ENCODE results near the gene FBXO5.

Gene FBXO5

DNA sequence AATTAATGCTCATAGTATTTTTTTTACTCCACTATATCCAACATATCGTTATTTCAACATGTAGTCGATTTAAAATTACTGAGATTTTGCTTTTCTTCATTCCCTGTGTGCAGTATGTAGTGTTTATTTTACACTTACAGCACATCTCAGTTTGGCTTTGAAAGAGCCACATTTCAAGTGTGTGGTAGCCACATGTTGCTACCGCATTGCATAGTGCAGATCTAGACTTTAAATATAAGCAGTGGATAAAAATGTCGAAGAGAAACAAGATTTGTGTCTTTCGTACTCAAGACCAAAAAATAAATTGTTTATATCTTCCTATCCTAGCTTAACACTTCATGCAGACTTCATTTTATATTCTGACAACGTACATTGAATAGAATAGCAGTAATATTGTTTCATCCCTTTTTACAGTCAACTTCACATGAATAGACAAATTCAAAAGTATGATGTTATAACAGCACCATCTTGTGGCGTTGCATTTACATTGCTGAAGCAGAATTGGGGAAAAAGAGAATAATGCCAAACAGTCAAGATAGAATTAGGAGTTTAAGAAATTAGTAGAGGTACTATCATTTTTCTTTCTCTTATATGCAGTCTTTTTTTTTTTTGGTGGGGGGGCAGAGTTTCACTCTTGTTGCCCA lies 29.9 kb downstream of the FBXO5 start:
- peak; percentile 65 for DNase-seq (ENCODE audit: low read depth)

DNA sequence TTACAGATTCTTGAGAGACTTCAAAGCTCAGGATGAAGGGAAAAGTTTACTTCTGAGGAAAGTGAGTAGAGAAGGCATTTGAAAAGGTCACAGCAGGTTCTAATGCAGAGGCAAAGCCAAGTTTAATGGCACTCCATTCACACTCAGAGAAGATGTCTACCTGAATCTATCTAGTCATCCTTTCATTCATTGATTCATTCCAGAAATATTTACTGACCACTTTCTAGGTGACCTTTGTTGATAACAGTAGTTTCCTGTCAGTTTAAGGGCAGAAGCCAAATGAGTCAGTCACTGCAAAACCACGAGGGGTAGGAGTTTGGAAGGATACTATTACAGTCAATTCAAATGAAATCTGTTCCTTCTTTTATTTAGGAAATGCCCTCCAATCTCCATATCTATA lies 30.8 kb downstream of the FBXO5 start:
- no peak overlapping the region for H3K4me3 ChIP-seq (ENCODE audit: control insufficient read depth, low read depth, low read length)
- DNase-seq (ENCODE audit: low read depth): peak; percentile 54
- TF ChIP-seq, protein P1, sequence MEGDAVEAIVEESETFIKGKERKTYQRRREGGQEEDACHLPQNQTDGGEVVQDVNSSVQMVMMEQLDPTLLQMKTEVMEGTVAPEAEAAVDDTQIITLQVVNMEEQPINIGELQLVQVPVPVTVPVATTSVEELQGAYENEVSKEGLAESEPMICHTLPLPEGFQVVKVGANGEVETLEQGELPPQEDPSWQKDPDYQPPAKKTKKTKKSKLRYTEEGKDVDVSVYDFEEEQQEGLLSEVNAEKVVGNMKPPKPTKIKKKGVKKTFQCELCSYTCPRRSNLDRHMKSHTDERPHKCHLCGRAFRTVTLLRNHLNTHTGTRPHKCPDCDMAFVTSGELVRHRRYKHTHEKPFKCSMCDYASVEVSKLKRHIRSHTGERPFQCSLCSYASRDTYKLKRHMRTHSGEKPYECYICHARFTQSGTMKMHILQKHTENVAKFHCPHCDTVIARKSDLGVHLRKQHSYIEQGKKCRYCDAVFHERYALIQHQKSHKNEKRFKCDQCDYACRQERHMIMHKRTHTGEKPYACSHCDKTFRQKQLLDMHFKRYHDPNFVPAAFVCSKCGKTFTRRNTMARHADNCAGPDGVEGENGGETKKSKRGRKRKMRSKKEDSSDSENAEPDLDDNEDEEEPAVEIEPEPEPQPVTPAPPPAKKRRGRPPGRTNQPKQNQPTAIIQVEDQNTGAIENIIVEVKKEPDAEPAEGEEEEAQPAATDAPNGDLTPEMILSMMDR (conservative IDR thresholded peaks at IDR 0.05; ENCODE audit: control insufficient read depth, insufficient read depth, low read depth, low read length): no peak

More for the DNA sequence above, 29.9 kb downstream of the FBXO5 start:
- H3K4me3 ChIP-seq (ENCODE audit: control insufficient read depth, low read depth, low read length): no peak overlapping the region
- TF ChIP-seq, protein P1 (conservative IDR thresholded peaks at IDR 0.05; ENCODE audit: control insufficient read depth, insufficient read depth, low read depth, low read length): peak; percentile 77

DNA sequence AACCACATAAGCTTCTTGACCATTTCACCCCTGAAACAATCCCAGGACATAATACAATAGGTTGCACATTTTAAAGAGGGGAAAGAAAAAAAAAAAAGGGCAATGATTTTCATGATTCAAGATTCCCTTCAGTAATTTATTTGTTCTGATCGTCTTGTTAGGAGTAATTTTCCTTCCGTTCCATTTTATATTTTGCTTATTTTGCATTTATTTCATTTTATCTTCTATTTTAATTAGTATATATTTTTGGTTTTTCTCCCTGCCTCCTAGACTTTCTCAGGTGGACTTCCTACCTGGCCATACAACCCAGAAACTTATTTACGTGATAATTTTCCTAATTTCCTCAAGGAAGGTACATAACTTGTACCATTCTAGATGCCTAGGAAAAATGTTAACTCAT lies 32.6 kb downstream of the FBXO5 start:
- TF ChIP-seq, protein P1 (conservative IDR thresholded peaks at IDR 0.05; ENCODE audit: control insufficient read depth, insufficient read depth, low read depth, low read length): no peak
- no peak for DNase-seq (ENCODE audit: low read depth)
- H3K4me3 ChIP-seq (ENCODE audit: control insufficient read depth, low read depth, low read length): no peak overlapping the region

DNA sequence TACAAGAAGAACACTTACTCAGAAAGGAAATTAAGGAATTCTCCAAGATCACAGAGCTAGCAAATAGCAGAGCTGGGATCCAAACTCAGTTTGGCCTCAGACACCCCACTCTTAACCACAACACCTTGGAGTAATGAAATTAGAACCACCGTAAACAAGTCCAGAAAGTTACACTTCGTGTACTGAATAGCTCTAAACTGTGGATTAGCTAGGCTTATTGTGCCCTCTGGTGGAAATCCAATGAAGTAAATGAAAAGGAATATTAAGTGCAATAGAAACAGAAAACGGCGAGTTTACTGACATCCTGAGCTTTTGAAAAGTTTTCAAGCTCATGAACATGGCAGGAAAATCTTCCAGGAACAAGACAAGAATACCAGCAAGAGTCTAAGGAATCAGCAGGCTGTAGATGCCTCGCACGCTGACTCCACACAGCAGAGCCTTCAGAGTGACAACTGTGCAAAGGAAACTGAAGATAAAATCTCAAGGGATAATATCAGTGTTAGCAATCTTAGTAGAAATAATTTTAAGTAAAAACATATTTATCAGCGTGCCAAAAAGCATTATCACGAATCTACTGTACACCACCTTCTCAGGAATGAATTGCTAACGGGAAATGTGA lies 34.6 kb downstream of the FBXO5 start:
- H3K4me3 ChIP-seq (ENCODE audit: control insufficient read depth, low read depth, low read length): no peak overlapping the region
- DNase-seq (ENCODE audit: low read depth): peak; percentile 64
- TF ChIP-seq, protein P1 (conservative IDR thresholded peaks at IDR 0.05; ENCODE audit: control insufficient read depth, insufficient read depth, low read depth, low read length): peak; percentile 66

DNA sequence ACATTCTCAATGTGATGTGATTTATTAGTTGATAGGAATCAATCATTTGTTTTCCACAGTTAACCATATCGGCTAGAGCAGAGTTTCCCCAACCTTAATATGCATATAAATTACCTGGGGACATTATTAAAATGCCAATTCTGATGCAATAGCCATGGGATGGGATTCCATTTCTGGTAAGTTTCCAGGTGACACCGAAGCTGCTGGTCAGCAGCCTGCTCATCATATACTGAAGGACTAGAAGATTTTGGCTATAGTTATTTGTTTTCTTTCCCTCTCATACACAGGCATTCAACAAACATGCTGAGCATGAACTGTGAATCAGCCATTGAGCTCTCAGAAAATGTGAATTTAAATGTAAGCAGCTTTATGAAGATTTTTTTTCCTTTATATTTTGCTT lies 35.8 kb downstream of the FBXO5 start:
- TF ChIP-seq, protein P1 (conservative IDR thresholded peaks at IDR 0.05; ENCODE audit: control insufficient read depth, insufficient read depth, low read depth, low read length): no peak
- DNase-seq (ENCODE audit: low read depth): no peak
- no peak overlapping the region for H3K4me3 ChIP-seq (ENCODE audit: control insufficient read depth, low read depth, low read length)

DNA sequence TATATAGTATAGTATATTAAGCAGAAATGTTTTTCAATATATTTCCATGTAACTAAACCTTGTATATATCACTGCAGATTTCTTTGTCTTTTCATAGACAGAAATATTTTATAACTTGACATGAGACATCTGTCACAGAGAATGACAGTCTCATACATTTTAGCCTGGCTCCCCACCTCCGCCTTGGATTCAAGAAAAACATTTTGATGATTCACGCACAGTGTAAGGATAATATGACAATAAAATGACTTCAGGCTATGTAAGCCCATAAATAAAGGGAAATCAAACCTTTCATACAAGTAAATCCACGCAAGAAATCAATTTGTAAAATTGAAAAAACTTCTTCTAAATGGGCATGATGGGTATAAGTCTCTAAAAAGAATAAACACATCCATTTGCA lies 36.4 kb downstream of the FBXO5 start:
- TF ChIP-seq, protein P1 (conservative IDR thresholded peaks at IDR 0.05; ENCODE audit: control insufficient read depth, insufficient read depth, low read depth, low read length): no peak
- H3K4me3 ChIP-seq (ENCODE audit: control insufficient read depth, low read depth, low read length): no peak overlapping the region
- DNase-seq (ENCODE audit: low read depth): no peak

Measured in fibroblast of mammary gland (primary cell).